ENCODE measurements around the gene HPCAL1. TPM values are rescaled to one million over a fixed set of nuclear protein-coding genes. Genes with fewer than 3 reads are reported as not detected.

Gene HPCAL1
- total RNA-seq, 2 experiments from 2014 or later, result 61.6 to 63.6 TPM

GRCh38 chr2:10326707-10327594 is 24.2 kb downstream of the HPCAL1 start:
- Mint-ChIP-seq H3K36me3 (ENCODE audit: low read depth) (peaks cover 16% of the 10 kb centered on the region), H3K9me3 (no peaks in the 10 kb centered on the region), H3K4me3 (no peak overlapping the region), H3K27me3 (no peaks in the 10 kb centered on the region), H3K27ac (no peak overlapping the region), H3K4me1 (peaks cover 77% of the 10 kb centered on the region)
- DNase-seq, result no peak
- ChIA-PET CTCF (interaction anchor here (0.7 to 2.7 kb wide), 7 partner anchors 18 to 57 kb away, joined by 3 to 9 read pairs (median 3); no protein-coding TSS in a partner anchor), POLR2A (no interaction called here)

- Mint-ChIP-seq H3K9me3 (no peaks in the 10 kb centered on the region), H3K27me3 (no peaks in the 10 kb centered on the region), H3K4me1 (peaks cover 88% of the 10 kb centered on the region), H3K27ac (peak overlapping the region; percentile 6), H3K4me3 (no peak overlapping the region), H3K36me3 (ENCODE audit: low read depth) (peaks cover 13% of the 10 kb centered on the region)
- CTCF ChIA-PET, result interaction anchor here (0.8 to 2.7 kb wide), 3 partner anchors 21 to 42 kb away, joined by 3 to 9 read pairs (median 4); no protein-coding TSS in a partner anchor
- POLR2A ChIA-PET, result no interaction called here
- DNase-seq, result no peak
Measured at GRCh38 chr2:10327896-10328669, 25.4 kb downstream of the HPCAL1 start.

- no peak for DNase-seq
- peak overlapping the region; percentile 96 for H3K27ac Mint-ChIP-seq
- no peaks in the 10 kb centered on the region for H3K9me3 Mint-ChIP-seq
- peak overlapping the region; percentile 9 for H3K4me3 Mint-ChIP-seq
- ChIA-PET CTCF (interaction anchor here (0.6 to 2.7 kb wide), 5 partner anchors 22 to 349 kb away, joined by 4 to 9 read pairs (median 5); no protein-coding TSS in a partner anchor), POLR2A (interaction anchor here (1.2 kb wide), 1 partner anchor 27 kb away, joined by 3 read pairs; no protein-coding TSS in a partner anchor)
- H3K4me1 Mint-ChIP-seq, result peaks cover 90% of the 10 kb centered on the region
- H3K36me3 Mint-ChIP-seq (ENCODE audit: low read depth), result peaks cover 12% of the 10 kb centered on the region
- no peaks in the 10 kb centered on the region for H3K27me3 Mint-ChIP-seq
Measured at GRCh38 chr2:10328670-10329579, 26.2 kb downstream of the HPCAL1 start.

- ChIA-PET POLR2A (interaction anchor here (1.0 to 1.2 kb wide), 2 partner anchors 11 to 28 kb away, joined by 3 read pairs; no protein-coding TSS in a partner anchor), CTCF (interaction anchor here (0.6 to 2.7 kb wide), 7 partner anchors 11 to 348 kb away, joined by 3 to 9 read pairs (median 4); no protein-coding TSS in a partner anchor)
- H3K9me3 Mint-ChIP-seq, result no peaks in the 10 kb centered on the region
- peaks cover 12% of the 10 kb centered on the region for H3K36me3 Mint-ChIP-seq (ENCODE audit: low read depth)
- H3K4me1 Mint-ChIP-seq, result peaks cover 84% of the 10 kb centered on the region
- H3K4me3 Mint-ChIP-seq, result peak overlapping the region; percentile 86
- peak overlapping the region; percentile 96 for H3K27ac Mint-ChIP-seq
- H3K27me3 Mint-ChIP-seq, result no peaks in the 10 kb centered on the region
- DNase-seq, result peak; percentile 21
Measured at GRCh38 chr2:10329580-10329879, 26.8 kb downstream of the HPCAL1 start.

GRCh38 chr2:10329880-10330699 is 27.4 kb downstream of the HPCAL1 start:
- POLR2A ChIA-PET, result interaction anchor here (0.7 to 1.2 kb wide), 3 partner anchors 10 to 29 kb away, joined by 3 to 6 read pairs (median 3); no protein-coding TSS in a partner anchor
- no peaks in the 10 kb centered on the region for H3K27me3 Mint-ChIP-seq

GRCh38 chr2:10330700-10331026 is 28.0 kb downstream of the HPCAL1 start:
- H3K27me3 Mint-ChIP-seq, result no peaks in the 10 kb centered on the region
- peak; percentile 15 for DNase-seq
- CTCF ChIA-PET, result interaction anchor here (1.0 to 2.2 kb wide), 5 partner anchors 11 to 104 kb away, joined by 3 to 6 read pairs (median 3); no protein-coding TSS in a partner anchor
- H3K9me3 Mint-ChIP-seq, result peaks cover 5% of the 10 kb centered on the region
- peak overlapping the region; percentile 96 for H3K27ac Mint-ChIP-seq
- POLR2A ChIA-PET, result interaction anchor here (1.0 kb wide), 1 partner anchor 10 kb away, joined by 3 read pairs; no protein-coding TSS in a partner anchor
- peak overlapping the region; percentile 86 for H3K4me3 Mint-ChIP-seq
- peaks cover 77% of the 10 kb centered on the region for H3K4me1 Mint-ChIP-seq
- H3K36me3 Mint-ChIP-seq (ENCODE audit: low read depth), result peaks cover 21% of the 10 kb centered on the region

More at GRCh38 chr2:10329880-10330699, 27.4 kb downstream of the HPCAL1 start:
- CTCF ChIA-PET, result interaction anchor here (0.6 to 2.7 kb wide), 8 partner anchors 10 to 348 kb away, joined by 3 to 9 read pairs (median 4); no protein-coding TSS in a partner anchor
- peaks cover 82% of the 10 kb centered on the region for H3K4me1 Mint-ChIP-seq
- peak overlapping the region; percentile 96 for H3K27ac Mint-ChIP-seq
- peak overlapping the region; percentile 86 for H3K4me3 Mint-ChIP-seq
- DNase-seq, result peak; percentile 63
- peaks cover 3% of the 10 kb centered on the region for H3K9me3 Mint-ChIP-seq
- H3K36me3 Mint-ChIP-seq (ENCODE audit: low read depth), result peaks cover 16% of the 10 kb centered on the region

GRCh38 chr2:10331027-10331701 is 28.5 kb downstream of the HPCAL1 start:
- ChIA-PET CTCF (interaction anchor here (0.9 to 2.2 kb wide), 6 partner anchors 8 to 104 kb away, joined by 3 to 7 read pairs (median 4); no protein-coding TSS in a partner anchor), POLR2A (no interaction called here)
- H3K27ac Mint-ChIP-seq, result peak overlapping the region; percentile 96
- no peaks in the 10 kb centered on the region for H3K27me3 Mint-ChIP-seq
- peaks cover 72% of the 10 kb centered on the region for H3K4me1 Mint-ChIP-seq
- peak; percentile 77 for DNase-seq
- peaks cover 5% of the 10 kb centered on the region for H3K9me3 Mint-ChIP-seq
- H3K4me3 Mint-ChIP-seq, result peak overlapping the region; percentile 86
- H3K36me3 Mint-ChIP-seq (ENCODE audit: low read depth), result peaks cover 22% of the 10 kb centered on the region

- ChIA-PET CTCF (interaction anchor here (0.9 to 2.2 kb wide), 8 partner anchors 9 to 103 kb away, joined by 3 to 7 read pairs (median 3); no protein-coding TSS in a partner anchor), POLR2A (interaction anchor here (0.9 kb wide), 1 partner anchor 26 kb away, joined by 3 read pairs; no protein-coding TSS in a partner anchor)
- Mint-ChIP-seq H3K9me3 (peaks cover 5% of the 10 kb centered on the region), H3K36me3 (ENCODE audit: low read depth) (peaks cover 22% of the 10 kb centered on the region), H3K27ac (peak overlapping the region; percentile 96), H3K27me3 (no peaks in the 10 kb centered on the region), H3K4me3 (peak overlapping the region; percentile 86), H3K4me1 (peaks cover 66% of the 10 kb centered on the region)
- DNase-seq, result peak; percentile 51
Measured at GRCh38 chr2:10331702-10332401, 29.1 kb downstream of the HPCAL1 start.

GRCh38 chr2:10332402-10333246 is 29.9 kb downstream of the HPCAL1 start:
- CTCF ChIA-PET, result interaction anchor here (0.9 to 2.2 kb wide), 6 partner anchors 9 to 77 kb away, joined by 3 to 7 read pairs (median 4); no protein-coding TSS in a partner anchor

More at GRCh38 chr2:10332402-10333246, 29.9 kb downstream of the HPCAL1 start:
- H3K9me3 Mint-ChIP-seq, result peaks cover 5% of the 10 kb centered on the region
- H3K36me3 Mint-ChIP-seq (ENCODE audit: low read depth), result peaks cover 22% of the 10 kb centered on the region
- H3K4me1 Mint-ChIP-seq, result peaks cover 62% of the 10 kb centered on the region
- peak overlapping the region; percentile 86 for H3K4me3 Mint-ChIP-seq
- H3K27me3 Mint-ChIP-seq, result no peaks in the 10 kb centered on the region
- POLR2A ChIA-PET, result interaction anchor here (0.9 kb wide), 1 partner anchor 27 kb away, joined by 3 read pairs; no protein-coding TSS in a partner anchor
- DNase-seq, result no peak
- peak overlapping the region; percentile 96 for H3K27ac Mint-ChIP-seq

Data from activated CD4-positive, alpha-beta T cell treated with anti-CD3 and anti-CD28 coated beads, Interleukin-2, amount 10 ng/mL, durations not matched to agents 7 days and 5 days (primary cell).